Measurements from ENCODE around the gene MYLK2.

DNA sequence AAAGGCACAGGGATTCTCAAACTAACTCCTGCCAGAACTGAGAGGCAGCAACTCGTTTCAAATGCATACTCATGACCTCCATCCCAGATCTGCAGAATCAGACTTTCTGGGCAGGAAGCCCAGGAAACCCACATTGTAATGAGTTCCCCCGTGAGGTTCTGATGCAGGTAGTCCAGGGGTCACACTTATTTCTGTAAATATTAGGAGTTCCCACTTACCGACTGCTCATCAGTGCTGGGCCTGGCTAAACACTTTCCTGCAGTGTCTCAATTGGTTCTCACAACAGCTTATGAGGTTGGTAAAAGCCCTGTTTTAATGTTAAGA is 39.6 kb downstream of the MYLK2 start:
- TF ChIP-seq POLR2AphosphoS5 (IDR thresholded peaks at IDR 0.05) (no peak), EP300 (IDR thresholded peaks at IDR 0.05) (no peak), POLR2A (IDR thresholded peaks at IDR 0.05; ENCODE audit: low read depth) (no peak)
- TF ChIP-seq, protein P1, sequence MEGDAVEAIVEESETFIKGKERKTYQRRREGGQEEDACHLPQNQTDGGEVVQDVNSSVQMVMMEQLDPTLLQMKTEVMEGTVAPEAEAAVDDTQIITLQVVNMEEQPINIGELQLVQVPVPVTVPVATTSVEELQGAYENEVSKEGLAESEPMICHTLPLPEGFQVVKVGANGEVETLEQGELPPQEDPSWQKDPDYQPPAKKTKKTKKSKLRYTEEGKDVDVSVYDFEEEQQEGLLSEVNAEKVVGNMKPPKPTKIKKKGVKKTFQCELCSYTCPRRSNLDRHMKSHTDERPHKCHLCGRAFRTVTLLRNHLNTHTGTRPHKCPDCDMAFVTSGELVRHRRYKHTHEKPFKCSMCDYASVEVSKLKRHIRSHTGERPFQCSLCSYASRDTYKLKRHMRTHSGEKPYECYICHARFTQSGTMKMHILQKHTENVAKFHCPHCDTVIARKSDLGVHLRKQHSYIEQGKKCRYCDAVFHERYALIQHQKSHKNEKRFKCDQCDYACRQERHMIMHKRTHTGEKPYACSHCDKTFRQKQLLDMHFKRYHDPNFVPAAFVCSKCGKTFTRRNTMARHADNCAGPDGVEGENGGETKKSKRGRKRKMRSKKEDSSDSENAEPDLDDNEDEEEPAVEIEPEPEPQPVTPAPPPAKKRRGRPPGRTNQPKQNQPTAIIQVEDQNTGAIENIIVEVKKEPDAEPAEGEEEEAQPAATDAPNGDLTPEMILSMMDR (IDR thresholded peaks at IDR 0.05), result no peak

Measured in esophagus muscularis mucosa (tissue), 4 donors.